ENCODE data around the gene PLEKHH3.
A peak's percentile ranks its signal among the peaks of the same experiment; 100 is the strongest.

PLEKHH3 gene

GRCh38 chr17:42676424-42677011, at the start of gene PLEKHH3:
TSS of gene PLEKHH3 (minus strand) at chr17:42676994. CDS start at chr17:42676563, 431 bp downstream.
- peak; percentile 36 for DNase-seq

- no peak for DNase-seq
These were observed 48.3 kb upstream of the PLEKHH3 start for GRCh38 chr17:42725143-42725542.

DNA sequence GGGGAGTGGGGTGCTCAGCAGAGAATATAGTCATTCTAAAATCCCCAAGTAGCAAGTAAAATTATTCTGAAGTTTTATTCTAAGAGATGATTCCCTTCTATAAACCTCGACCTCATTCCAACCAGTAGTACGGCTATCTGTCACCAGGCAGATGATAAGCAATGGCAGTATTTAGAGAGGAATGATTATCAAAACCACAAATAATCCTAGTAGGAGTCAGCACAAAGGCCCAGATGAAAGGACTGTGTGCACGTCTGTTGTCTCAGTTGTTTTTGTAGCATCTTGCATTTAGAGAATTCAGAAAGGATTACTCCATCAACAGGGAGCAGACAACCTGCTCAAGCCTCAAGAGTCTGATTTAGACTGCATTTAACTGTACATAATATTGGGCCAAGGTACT, 46.8 kb upstream of the PLEKHH3 start:
- no peak for DNase-seq

GRCh38 chr17:42720996-42721583, 44.3 kb upstream of the PLEKHH3 start:
- DNase-seq, result peak; percentile 77

- DNase-seq, result no peak
These were observed 32.8 kb upstream of the PLEKHH3 start for GRCh38 chr17:42709561-42709960.

DNA sequence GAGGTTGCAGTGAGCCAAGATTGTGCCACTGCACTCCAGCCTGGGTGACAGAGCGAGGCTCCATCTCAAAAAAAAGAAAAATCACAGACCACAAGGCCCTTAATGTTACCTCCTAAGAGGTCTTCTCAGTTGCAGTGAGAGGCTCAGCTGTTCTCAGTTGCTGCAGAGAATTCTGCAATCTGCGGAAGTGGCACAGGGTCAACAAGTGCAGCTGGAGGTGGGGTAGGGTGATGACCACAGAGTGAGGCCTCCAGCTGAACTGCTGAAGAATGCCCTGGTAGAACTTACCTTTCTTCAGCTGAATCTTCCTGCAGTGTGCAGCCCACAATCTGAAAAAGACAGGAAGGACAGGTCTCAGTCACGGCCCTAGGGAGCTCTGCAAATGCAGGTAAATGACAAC, 31.8 kb upstream of the PLEKHH3 start:
- DNase-seq, result no peak

DNA sequence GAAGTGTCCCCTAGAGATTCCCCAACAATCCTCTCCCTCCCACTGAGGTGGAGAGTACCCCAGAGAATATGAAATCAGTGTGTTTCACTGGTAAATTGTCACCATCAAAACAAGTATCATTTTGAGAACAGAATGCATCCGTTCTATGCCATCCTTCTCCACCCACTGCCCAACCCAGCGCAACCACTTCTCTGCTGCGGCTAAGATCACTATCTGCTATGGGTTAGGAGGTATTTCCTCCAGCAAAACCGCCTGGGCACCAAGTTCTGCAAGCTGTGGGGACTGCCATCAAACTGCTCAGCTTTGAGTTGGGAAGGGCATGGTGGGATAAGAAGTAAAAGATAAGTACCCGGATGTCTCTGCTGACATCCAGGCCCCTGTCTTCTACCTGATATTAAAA, 29.9 kb upstream of the PLEKHH3 start:
- DNase-seq, result no peak

GRCh38 chr17:42704837-42705494, 28.2 kb upstream of the PLEKHH3 start:
- DNase-seq, result no peak

GRCh38 chr17:42704490-42704836, 27.7 kb upstream of the PLEKHH3 start:
- no peak for DNase-seq

- DNase-seq, result no peak
These were observed 25.7 kb upstream of the PLEKHH3 start for GRCh38 chr17:42702446-42702845.

- DNase-seq, result no peak
These were observed 23.9 kb upstream of the PLEKHH3 start for GRCh38 chr17:42700586-42701289.

DNA sequence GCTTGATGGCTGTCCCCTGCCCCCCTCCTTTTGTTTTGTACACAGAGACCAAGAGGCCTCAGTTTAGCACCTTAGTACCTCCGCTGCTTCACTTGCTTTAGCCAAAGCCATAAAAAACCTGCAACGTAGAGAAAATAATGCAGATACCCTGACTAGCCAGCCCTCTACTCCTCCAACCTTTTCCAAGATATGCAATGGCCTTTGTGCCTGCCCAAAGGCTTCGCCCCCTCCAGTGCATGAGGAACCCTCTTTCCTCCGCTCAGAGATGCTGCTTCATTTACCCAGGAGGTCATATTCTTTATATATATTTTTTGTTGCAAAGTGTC, 22.6 kb upstream of the PLEKHH3 start:
- DNase-seq, result no peak

DNA sequence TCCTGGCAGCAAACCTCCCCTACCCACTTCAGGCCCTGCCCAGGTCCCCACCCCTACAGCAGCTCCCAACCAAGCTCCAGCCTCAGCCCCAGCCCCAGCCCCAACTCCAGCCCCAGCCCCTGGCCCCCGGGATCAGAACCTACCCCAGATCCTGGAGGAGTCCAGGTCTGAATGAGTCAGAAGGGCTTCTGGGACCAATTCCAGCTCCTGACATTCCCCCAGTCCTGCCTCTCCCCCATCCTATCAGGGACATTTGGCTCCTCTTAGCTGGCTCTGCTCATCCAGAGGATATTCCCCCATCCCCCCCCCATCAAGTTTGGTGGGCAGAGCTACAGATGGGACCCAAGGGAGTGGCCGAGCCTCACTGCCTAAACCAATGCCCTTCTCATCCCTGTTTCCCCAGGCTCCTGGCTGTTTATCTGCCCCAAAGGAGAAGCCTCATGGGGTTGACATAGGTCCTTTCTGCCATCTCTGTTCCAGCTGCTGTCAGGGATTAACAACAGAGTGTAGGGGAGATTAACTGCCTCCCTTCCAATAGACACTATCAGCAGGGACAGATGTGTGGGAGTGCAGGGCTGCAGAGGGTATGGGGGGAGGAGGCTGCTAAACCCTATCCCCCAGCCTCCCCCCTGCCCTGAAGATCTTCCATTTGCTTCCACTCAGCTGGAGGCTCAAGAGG, 22.1 kb upstream of the PLEKHH3 start:
- no peak for DNase-seq

- DNase-seq, result no peak
These were observed 20.5 kb upstream of the PLEKHH3 start for GRCh38 chr17:42697108-42697811.

DNA sequence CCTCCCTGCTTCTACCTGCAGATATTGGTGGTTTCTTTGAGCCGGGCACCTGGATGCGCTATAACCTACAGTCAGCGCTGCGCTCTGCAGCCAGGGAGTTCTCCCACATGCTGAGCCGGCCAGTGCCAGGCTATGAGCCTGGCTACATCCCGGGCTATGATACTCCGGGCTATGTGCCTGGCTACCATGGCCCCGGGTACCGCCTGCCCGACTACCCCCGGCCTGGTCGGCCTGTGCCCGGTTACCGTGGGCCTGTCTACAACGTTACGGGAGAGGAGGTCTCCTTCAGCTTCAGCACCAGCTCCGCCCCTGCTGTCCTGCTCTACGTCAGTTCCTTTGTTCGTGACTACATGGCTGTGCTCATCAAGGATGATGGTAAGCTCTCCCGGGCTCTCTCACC, 18.7 kb upstream of the PLEKHH3 start:
- DNase-seq, result no peak

DNA sequence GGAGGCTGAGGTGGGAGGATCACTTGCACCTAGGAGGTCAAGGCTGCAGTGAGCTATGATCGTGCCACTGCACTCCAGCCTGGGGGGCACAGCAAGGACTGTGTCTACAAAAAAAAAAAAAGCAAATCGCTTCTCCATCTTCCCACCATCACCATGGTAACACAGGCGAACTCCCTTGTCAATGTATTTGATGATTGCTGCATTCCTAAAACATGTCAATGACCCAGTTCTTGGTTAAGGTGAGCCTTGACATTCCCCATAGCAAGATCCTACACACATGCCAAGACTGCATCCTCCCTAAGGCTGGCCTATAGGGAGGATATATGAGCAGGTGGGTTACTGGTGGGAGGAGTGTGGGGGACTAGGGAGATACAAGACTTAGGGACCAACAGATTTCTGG, 17.7 kb upstream of the PLEKHH3 start:
- no peak for DNase-seq

GRCh38 chr17:42692489-42692888, 15.7 kb upstream of the PLEKHH3 start:
- DNase-seq, result no peak

- no peak for DNase-seq
These were observed 14.3 kb upstream of the PLEKHH3 start for GRCh38 chr17:42691021-42691545.

DNA sequence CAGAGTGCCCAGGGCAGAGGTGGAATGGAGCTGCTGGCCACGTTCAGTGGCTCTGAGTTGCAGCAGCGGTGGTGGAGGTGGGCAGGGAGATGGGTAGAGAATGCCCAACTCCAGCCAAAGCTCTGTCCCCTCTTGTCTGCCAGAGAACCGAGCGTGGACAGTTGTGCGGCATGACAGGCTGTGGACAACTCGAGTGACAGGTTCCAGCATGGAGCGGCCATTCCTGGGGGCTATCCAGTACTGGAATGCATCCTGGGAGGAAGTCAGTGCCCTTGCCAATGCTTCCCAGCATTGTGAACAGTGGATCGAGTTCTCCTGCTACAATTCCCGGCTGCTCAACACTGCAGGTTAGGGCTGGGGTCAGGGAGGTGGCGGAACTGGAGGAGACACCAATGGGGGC, 13.8 kb upstream of the PLEKHH3 start:
- no peak for DNase-seq

DNA sequence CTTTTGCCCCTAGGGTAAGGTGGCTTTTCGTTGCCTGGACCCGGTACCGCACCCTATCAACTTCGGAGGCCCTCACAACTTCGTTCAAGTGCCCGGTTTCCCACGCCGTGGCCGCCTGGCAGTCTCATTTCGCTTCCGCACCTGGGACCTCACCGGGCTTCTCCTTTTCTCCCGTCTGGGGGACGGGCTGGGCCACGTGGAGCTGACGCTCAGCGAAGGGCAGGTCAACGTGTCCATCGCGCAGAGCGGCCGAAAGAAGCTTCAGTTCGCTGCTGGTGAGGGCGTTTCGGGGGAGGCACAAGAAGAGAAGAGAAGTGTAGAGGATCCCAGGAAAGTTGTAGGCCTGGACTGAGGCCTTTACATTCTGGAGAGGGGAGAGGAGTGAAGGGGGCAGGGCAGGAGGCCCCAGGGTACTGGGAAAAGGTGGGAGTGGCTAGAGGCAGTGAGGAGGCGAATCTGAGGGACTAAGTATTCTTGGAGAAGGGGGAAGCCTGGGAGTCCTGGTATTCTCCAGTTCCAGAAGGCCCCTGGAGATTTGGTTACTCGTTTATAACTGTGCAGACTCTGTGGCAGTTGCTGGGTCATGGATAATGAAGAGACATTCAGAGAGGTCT, 11.0 kb upstream of the PLEKHH3 start:
- DNase-seq, result no peak

- DNase-seq, result no peak
These were observed 9.8 kb upstream of the PLEKHH3 start for GRCh38 chr17:42686520-42687128.

DNA sequence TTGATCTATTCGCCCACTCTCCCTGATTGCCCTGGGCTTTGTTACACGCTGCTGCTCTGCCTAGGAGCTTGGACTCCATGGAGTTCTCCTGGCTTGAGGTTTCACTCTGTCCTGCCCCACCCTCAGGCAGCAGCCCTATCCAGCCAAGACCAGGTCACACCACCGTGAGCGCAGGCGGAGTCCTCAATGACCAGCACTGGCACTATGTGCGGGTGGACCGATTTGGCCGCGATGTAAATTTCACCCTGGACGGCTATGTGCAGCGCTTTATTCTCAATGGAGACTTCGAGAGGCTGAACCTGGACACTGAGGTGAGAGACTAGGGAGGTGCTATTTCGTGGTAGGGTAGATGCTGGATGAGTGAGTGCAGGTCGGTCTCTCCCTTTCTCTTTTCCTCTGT, 9.0 kb upstream of the PLEKHH3 start:
- no peak for DNase-seq

Measured in RPMI8226 (cell line).